Uterus (tissue), 4 donors: ENCODE results near the gene WDR64. TPM values are rescaled to one million over a fixed set of nuclear protein-coding genes. Genes with fewer than 3 reads are reported as not detected.

Experiments
- DNase-seq, 2 donors: peaks; one replicate each; pipeline ENCODE4 v3.0.0-alpha.2; 2019 to 2020
- H3K27ac ChIP-seq, 2 donors: fragments of 200-600 bp; sonication (generic); 1 replicate in 1 of 2; 2 replicates in 1 of 2; pipeline ENCODE4 v1.5.1; 2016 to 2018
- H3K27me3 ChIP-seq, 2 donors: fragments of 200-600 bp; sonication (generic); one replicate each; pipeline ENCODE4 v1.5.1; 2018 to 2019; ENCODE audit warnings: control low read depth in 1 of 2
- H3K36me3 ChIP-seq, 2 donors: fragments of 200-600 bp; sonication (generic); one replicate each; pipeline ENCODE4 v1.5.1; 2019; ENCODE audit warnings: control low read depth in 1 of 2
- H3K4me1 ChIP-seq, 2 donors: fragments of 200-600 bp; sonication (generic); one replicate each; pipeline ENCODE4 v1.5.1; 2018 to 2019; ENCODE audit warnings: control low read depth in 1 of 2
- H3K4me3 ChIP-seq, 2 donors: fragments of 200-600 bp; sonication (generic); 1 replicate in 1 of 2; 2 replicates in 1 of 2; pipeline ENCODE4 v1.5.1; 2018 to 2019; ENCODE audit warnings: mild to moderate bottlenecking in 1 of 2
- H3K9me3 ChIP-seq, 2 donors: fragments of 200-600 bp; sonication (generic); one replicate each; pipeline ENCODE4 v1.5.1; 2019; ENCODE audit warnings: control low read depth in 1 of 2
- CTCF ChIP-seq, 4 experiments: fragments of 200-600 bp in 2 of 4; fragments of 450-650 bp in 2 of 4; sonication (generic) in 2 of 4; IDR thresholded peaks; one replicate each; pipeline ENCODE4 v1.5.1; 2016 to 2019; ENCODE audit warnings: antibody characterized with exemption in 4 of 4, mild to moderate bottlenecking in 2 of 4, moderate library complexity in 1 of 4
- POLR2A ChIP-seq, 2 donors: fragments of 450-650 bp; IDR thresholded peaks; one replicate each; pipeline ENCODE4 v1.6.1; 2016; ENCODE audit warnings: antibody characterized with exemption in 2 of 2, mild to moderate bottlenecking in 1 of 2, moderate library complexity in 1 of 2
- intact Hi-C: fragments of 100-400 bp; cut with DNase I; formaldehyde crosslinking; loops from one replicate; pipeline ENCODE4 v1.15.1; 2023; ENCODE audit warnings: low total_unique reads
- total RNA-seq, 4 donors: library from RNA; depleted of rRNA in 3 of 4; stranded (reverse); fragments of >200 nt in 3 of 4; gene quantifications; one replicate each; pipeline versions ENCODE4 v1.1.0 to v1.2.4, GENCODE V29; 2014 to 2023
- donor health status: DM: yes; HTN: yes; CAD: no.

WDR64 gene
- total RNA-seq, 4 donors from 2014 or later, result 0.21 TPM; not detected in 3

- Histone ChIP-seq H3K4me1 (no peaks in the 10 kb centered on the region), H3K9me3 (no peaks in the 10 kb centered on the region), H3K4me3 (no peak overlapping the region), H3K27ac (no peak overlapping the region), H3K27me3 (no peaks in the 10 kb centered on the region), H3K36me3 (no peaks in the 10 kb centered on the region)
- DNase-seq, result no peak
- intact Hi-C loops, result no loop called here
- no peak for TF ChIP-seq CTCF (IDR thresholded peaks at IDR 0.05)
- TF ChIP-seq POLR2A (IDR thresholded peaks at IDR 0.05), result no peak
Measured at GRCh38 chr1:241630476-241630875, 21.6 kb upstream of the WDR64 start.

GRCh38 chr1:241630899-241631298 lies 21.2 kb upstream of the WDR64 start:
- no peak for TF ChIP-seq CTCF (IDR thresholded peaks at IDR 0.05)
- no peaks in the 10 kb centered on the region for H3K36me3 ChIP-seq
- no peaks in the 10 kb centered on the region for H3K27me3 ChIP-seq
- H3K27ac ChIP-seq, result no peak overlapping the region
- intact Hi-C loops, result no loop called here
- H3K9me3 ChIP-seq, result no peaks in the 10 kb centered on the region
- H3K4me3 ChIP-seq, result no peak overlapping the region
- no peak for DNase-seq
- no peaks in the 10 kb centered on the region for H3K4me1 ChIP-seq

GRCh38 chr1:241631674-241632073 lies 20.4 kb upstream of the WDR64 start:
- no peak for DNase-seq
- Histone ChIP-seq H3K9me3 (no peaks in the 10 kb centered on the region), H3K27ac (no peak overlapping the region), H3K4me1 (no peaks in the 10 kb centered on the region), H3K27me3 (no peaks in the 10 kb centered on the region), H3K36me3 (no peaks in the 10 kb centered on the region), H3K4me3 (no peak overlapping the region)
- intact Hi-C loops, result no loop called here
- no peak for TF ChIP-seq CTCF (IDR thresholded peaks at IDR 0.05)
- TF ChIP-seq POLR2A (IDR thresholded peaks at IDR 0.05), result no peak

GRCh38 chr1:241632987-241633386 lies 19.1 kb upstream of the WDR64 start:
- intact Hi-C loops, result no loop called here
- Histone ChIP-seq H3K9me3 (no peaks in the 10 kb centered on the region), H3K4me3 (no peak overlapping the region), H3K27ac (no peak overlapping the region), H3K27me3 (no peaks in the 10 kb centered on the region), H3K36me3 (no peaks in the 10 kb centered on the region), H3K4me1 (no peaks in the 10 kb centered on the region)
- TF ChIP-seq CTCF (IDR thresholded peaks at IDR 0.05) (no peak), POLR2A (IDR thresholded peaks at IDR 0.05) (no peak)
- no peak for DNase-seq

DNA sequence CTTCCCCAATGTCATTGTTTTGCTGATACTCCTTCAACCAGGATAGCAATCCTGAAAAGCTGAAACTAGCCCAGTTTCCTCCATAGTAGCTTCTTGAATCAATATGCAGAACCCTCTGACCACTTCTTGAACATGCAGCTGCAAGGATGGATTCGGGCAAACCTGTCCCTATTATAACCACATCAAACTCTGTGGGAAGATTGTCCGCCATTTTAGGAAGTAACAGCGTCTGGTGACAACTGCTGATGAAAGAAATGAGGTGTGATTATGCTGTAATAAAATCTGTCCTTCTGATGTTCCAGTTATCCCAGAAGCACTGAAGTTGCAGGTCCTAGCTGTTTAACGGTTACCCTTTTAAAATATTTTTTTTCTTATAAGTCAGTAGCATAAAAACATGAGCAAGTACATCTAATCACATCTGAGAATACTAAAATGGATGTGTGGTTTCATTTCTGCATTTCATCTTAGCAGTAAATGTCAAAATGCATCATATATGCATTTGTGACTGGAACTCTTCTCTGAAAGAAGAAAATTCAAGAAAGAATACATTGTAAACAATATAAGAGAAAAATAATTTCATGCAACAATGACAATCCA lies 16.4 kb upstream of the WDR64 start:
- no peaks in the 10 kb centered on the region for H3K9me3 ChIP-seq
- H3K27me3 ChIP-seq, result no peaks in the 10 kb centered on the region
- no peaks in the 10 kb centered on the region for H3K4me1 ChIP-seq
- intact Hi-C loops, result no loop called here
- DNase-seq, result no peak
- no peak overlapping the region for H3K4me3 ChIP-seq
- TF ChIP-seq CTCF (IDR thresholded peaks at IDR 0.05), result no peak
- no peak for TF ChIP-seq POLR2A (IDR thresholded peaks at IDR 0.05)
- H3K36me3 ChIP-seq, result no peaks in the 10 kb centered on the region
- no peak overlapping the region for H3K27ac ChIP-seq
